GM12875 (cell line): Measurements from ENCODE around the gene CALML3.

ENCODE experiments used
- H3K4me3 ChIP-seq: one replicate; pipeline ENCODE4 v1.5.1; 2011; ENCODE audit warnings: low read depth, low read length, control low read depth
- TF ChIP-seq, protein P1 (sequence below): IDR thresholded peaks from 2 replicates; pipeline ENCODE4 v1.5.1; 2011; ENCODE audit warnings: low read depth, mild to moderate bottlenecking, control low read depth, inconsistent platforms, low read length, moderate library complexity, borderline replicate concordance; ENCODE audit not compliant: insufficient read depth

CALML3 gene

DNA sequence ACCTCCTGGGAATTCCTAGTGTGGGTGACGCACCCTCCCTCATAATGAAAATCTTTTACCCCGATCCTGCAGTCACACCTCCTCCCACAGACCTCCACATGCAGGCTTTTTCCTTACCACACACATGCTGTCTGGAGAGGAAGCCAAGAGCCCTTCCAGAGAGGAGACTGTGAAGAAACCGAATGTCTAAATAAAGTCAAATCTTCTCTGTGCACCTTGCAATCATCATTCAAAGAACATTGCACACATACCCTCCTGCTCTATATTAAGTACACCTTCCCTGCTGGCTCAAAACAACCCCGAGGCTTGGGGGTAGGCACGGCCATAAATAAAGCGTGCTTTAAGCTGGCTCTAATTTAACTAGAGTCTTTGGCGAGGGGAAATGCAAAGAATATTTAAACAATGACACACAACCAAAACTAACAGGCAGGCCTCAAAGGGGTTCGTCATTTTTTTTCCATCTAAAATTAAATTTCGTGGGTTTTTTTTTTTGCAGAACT is 34.9 kb downstream of the CALML3 start:
- no peak overlapping the region for H3K4me3 ChIP-seq
- TF ChIP-seq, protein P1, sequence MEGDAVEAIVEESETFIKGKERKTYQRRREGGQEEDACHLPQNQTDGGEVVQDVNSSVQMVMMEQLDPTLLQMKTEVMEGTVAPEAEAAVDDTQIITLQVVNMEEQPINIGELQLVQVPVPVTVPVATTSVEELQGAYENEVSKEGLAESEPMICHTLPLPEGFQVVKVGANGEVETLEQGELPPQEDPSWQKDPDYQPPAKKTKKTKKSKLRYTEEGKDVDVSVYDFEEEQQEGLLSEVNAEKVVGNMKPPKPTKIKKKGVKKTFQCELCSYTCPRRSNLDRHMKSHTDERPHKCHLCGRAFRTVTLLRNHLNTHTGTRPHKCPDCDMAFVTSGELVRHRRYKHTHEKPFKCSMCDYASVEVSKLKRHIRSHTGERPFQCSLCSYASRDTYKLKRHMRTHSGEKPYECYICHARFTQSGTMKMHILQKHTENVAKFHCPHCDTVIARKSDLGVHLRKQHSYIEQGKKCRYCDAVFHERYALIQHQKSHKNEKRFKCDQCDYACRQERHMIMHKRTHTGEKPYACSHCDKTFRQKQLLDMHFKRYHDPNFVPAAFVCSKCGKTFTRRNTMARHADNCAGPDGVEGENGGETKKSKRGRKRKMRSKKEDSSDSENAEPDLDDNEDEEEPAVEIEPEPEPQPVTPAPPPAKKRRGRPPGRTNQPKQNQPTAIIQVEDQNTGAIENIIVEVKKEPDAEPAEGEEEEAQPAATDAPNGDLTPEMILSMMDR = no peak

DNA sequence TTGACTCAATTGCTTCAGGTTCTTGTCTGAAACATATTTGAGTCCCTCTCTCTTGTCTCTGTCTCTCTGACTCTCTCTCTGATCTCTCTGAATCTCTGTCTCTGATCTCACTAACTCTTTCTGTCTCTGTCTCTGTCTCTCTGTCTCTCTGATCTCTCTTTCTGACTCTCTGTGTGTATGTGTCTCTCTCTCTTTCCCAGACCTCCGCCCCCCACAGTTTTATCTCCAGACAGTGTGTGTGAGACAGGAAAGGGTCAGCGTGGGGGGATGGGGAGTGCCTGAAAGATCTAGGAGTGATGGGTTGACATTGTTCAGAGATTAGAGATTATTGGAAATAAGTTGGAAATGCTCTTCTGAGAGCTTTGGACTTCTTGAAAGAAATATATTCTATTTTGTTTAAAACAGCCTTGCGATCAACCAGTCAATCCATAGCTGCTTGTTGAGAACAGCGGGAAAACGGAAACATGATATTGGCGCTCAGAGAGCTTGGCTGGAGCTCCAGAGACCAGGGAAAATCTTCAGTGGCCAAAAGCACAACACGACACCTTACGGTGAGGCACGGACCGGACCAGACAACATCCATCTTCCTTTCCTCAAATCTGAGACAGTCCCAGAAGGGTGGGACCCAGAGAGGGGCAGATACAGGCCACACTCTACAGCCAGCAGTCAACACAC is 35.5 kb downstream of the CALML3 start:
- TF ChIP-seq, protein P1 = no peak
- H3K4me3 ChIP-seq = no peak overlapping the region

DNA sequence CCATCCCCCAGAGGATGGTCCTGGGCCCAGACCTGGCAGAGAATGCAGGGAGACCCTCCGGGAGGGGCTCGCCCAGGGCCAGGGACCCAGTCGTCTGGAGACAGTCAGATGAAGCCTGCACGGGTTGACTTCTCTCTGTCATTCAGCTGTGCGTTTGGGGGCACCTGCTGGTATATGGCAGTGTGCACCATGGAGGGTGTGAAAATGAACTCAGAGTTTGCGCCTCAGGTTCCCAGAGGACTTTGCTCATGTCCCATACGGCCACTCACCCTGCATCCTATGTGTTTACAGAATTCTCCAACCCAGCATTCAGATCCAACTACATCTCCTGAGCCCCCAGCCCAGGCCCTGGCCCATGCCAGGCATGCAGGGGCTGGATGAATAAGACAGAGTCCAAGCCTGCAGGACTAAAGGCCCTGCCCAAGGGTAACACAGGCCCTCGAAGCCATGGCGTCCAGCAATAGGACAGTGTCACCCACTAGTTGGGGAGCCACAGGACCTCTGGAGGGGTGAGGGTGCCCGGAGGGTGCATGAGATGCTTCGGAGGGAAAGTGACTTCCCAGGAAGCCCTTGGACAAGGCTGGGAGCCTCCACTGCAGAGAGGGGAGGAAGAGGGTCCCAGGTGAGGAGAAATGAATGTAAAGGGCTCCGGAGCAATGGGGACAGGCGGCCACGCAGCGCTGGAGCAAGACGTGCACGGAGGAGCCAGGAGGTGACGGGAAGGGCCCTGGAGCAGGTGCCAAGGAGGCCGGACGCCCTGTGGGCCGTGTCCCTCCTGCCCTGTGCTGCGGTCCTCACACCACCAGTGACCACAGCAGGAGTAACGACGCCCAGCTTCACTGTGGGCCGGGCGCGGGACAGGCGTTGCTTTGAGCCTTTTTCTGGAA is 36.3 kb downstream of the CALML3 start:
- TF ChIP-seq, protein P1 = no peak
- H3K4me3 ChIP-seq = no peak overlapping the region

DNA sequence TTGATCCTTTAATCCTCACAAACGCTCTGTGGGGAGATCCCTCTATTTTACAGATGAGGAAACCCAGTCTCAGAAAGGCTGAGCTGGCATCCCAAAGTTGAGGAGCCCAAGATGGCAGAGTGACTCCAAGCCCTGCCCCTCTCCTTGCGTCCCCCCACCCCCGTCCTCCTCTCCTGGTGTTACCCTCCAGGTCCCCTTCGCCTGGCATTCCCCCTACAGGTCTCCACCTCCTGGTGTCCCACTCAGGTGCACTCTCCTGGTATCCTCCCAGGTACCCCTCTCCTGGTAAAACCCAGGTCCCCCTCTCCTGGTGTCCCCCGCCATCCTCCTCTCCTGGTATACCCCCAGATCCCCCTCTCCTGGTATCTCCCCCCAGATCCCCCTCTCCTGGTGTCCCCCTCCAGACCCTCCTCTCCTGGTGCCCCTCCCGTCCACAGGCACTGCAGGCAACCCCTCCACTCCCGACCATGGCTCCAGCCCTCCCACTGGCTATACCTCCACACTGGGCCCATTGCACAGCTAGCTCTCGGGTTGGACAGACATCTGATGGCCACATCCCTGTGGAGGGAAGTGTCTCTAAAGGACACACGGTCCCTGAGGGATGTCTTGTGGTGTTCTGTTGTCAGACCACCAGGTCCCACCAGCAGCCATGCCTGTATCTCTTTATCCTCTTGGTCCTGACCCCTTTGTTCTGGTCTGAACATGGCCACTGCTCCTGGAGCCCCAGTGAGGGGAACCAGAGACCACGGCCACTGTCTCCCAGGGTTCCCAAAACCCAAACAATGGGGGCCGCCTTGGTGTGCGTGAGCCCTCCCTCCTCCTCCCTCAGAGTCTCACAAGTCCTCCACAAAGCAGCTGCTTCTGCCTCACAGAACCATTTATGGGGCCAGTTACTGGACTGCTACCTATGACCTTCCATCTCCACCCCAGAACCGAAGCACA is 37.2 kb downstream of the CALML3 start:
- no peak overlapping the region for H3K4me3 ChIP-seq
- TF ChIP-seq, protein P1 = no peak

DNA sequence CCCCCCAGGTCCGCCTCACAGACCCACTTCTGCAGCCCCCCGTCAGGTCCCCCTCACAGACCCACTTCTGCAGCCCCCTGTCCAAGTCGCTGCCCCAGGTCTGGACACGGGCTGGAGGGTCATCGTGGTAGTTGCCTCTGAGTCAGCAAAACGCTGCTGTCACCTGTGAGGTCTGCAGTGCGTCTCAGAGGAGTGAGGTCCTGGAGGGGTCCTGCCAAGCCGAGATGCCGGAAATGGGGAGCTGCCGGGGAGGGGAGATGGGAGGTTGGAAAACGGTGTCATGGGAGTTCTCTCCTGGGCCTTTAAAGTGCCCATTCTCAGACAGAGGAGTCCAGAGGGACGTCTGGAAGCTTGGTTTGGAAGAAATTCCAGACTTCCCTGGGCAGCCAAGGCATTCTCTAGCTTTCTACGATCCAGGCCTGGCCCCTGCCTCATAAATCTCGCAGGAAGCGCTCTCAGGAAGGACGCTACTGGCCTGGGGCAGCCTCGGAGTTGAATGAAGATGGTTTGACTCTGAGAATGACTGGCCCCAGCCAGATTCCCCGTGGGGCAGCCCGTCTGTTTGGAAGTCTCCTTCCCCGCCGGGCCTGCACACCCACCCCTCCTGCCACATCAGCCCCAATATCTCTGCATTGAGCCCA is 38.7 kb downstream of the CALML3 start:
- TF ChIP-seq, protein P1 = no peak
- H3K4me3 ChIP-seq = no peak overlapping the region

DNA sequence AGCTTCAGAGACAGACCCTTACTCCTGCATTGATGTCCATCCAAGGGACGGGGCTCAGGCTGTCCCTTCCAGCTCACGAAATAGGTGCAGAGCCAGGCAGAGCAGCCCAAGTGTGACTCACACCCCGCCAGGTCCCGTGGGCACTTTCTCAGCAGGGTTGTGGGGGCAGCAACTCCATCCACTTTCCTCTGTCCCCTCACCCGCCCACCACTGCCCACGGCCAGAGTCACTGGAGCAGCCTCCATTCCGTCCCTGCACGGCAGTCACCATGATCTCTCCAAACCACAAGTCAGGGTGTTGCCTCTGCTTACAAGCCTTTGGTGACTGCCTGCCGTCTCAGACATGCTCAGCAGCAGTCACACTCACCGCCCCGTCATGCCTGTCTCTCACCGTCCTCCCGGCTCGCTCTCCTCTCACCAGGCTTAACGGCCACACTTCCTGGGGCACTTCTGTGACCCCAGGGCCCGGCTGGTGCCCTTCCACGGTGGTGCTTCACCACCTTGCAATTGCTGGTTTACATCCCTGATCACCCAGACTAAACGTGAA is 39.3 kb downstream of the CALML3 start:
- TF ChIP-seq, protein P1 = no peak
- H3K4me3 ChIP-seq = no peak overlapping the region
